Right renal pelvis (tissue), 4 donors: ENCODE results near the gene NDRG4. TPM values are rescaled to one million over a fixed set of nuclear protein-coding genes. Genes with fewer than 3 reads are reported as not detected.
"Not testable (repeated sequence)": the region's sequence is repeated elsewhere in the genome, so short reads cannot be mapped to it uniquely, and the experiment has no call there.

Experiments
- DNase-seq, 4 donors: peaks; one replicate each; pipeline ENCODE4 v3.0.0-alpha.2; 2013; ENCODE audit warnings: low read depth in 4 of 4, low spot score in 3 of 4, missing footprints in 1 of 4
- polyA plus RNA-seq, 4 donors: library from polyadenylated mRNA; unstranded; fragments of 120-200 nt; gene quantifications; one replicate each; pipeline ENCODE4 v1.2.1, GENCODE V29; 2013; ENCODE audit not compliant: insufficient read length in 4 of 4

The NDRG4 gene
- polyA plus RNA-seq, 4 donors = 9.9 to 12.1 (median 11.2) TPM

DNA sequence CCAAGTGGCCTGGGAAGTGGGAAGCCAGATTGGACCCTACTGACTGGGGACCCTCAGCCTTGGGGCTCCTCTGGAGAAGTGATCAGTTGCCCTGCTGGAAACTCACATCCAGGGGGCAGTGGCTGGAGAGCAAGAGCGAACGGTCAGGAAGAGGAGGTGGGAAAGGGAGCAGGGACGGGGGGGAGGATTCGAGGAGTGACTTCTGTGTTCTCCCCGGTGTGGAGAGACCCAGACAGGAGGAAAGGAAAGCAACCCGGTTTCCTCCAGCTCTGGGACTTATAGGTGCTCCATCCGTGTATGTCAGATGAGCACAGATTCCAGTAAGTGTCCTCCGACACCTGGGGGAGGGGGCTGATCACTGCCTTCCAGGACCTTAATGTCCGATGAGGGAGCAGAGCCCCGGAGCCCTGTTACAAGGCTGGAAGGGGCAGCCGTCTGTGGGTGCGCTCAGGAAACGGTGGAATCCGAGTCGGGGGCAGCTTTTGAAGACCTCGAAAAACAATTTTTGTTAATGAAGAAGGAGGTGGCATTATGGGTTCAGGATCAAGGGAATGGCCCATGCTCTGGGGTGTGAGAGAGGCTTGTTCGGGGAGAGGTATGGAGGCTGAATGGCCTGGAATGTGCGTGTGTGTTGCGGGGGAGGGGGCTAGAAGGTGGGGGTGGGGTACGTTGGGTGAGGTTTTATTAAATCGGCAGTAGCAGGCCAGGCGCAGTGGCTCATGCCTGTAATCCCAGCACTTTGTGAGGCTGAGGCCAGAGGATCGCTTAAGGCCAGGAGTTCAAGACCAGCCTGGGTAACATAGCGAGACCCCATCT lies 34.8 kb upstream of the NDRG4 start:
- DNase-seq = no peak

DNA sequence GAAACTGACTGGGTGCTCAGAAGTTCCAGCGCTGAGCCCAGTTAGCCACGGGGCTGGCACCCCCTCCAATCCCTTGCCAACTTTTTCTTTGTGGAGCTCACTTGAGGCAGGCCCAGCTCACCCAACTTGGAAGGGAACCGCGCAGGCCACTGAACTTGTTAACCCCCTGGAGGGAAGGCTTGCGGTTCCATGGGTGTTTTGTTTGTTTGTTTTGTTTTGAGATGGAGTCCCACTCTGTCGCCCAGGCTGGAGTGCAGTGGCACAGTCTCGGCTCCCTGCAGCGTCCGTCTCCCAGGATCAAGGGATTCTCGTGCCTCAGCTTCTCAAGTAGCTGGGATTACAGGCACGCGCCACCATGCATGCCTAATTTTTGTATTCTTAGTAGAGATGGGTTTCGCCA lies 34.1 kb upstream of the NDRG4 start:
- no peak for DNase-seq

DNA sequence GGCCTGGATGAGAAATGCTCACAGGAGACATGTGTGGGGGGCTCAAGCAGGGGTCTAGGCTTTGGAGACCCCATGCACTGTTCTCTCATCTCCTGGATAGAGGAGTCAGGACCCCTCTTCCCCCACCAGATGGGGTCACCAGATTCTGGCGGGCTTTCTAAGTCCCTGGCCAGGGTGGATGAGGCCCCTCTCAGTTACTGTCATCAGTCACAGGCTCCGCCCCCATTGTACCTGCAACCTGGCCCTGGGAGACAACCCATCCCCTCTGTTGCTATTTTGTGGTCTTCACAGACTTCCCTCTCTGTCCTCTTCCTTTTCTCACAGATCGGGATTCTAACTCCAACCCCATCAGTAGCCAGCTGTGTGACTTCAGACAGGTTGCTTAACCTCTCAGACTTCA lies 33.5 kb upstream of the NDRG4 start:
- DNase-seq = no peak

DNA sequence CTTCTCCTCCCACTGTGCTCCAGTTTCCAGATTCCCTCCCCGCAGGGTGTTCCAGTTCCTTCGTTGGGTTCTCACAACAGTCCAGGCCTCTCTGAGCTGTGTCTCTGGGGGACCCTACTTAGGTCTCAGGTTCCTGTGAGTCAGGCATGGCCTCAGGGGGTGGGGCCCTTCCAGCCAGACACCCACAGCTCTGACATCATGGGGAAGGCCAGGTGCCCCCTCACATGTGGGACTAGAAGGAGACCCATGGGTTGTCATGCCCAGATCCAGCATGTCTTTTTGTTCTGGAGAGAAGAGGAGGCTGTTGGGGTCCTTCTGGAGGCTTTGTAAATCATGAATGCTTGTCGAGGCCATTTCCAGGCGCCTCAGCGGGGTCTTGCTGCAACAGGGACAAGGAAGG lies 32.0 kb upstream of the NDRG4 start:
- DNase-seq = no peak

DNA sequence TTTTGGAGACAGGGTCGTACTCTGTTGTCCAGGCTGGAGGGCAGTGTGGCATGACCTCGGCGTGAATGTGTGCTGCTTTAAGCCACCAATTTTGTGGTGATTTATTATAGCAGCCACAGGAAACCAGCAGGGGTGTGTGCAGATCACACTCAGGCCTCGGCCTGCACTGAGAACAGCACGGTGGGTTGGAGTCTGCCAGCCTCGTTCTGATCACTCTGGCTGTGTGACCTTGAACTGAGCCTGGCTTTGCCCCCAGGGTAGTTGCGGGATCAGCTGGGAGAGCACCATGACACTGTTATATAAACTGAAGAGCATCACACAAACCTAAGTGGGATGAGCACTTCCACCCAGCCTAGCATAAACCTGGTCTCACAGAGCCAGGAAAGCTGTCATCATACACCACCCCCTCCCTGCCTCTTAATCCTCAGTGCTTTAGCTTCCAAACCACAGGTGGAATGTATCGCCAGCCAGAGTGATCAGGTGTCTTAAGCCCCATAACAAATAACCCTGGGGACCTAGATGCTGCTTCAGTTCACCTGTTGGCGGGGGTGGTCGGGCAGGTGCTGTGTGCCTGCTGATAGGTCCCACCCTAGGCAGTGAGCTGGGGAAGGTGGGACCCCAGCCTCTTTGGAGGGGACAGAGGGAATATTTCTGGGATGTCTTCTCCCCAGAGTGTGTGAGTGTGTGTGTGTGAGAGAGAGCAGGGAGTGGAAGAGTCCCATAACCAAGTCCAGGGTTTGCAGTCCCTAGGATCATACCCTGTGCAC lies 28.6 kb upstream of the NDRG4 start:
- no peak for DNase-seq

DNA sequence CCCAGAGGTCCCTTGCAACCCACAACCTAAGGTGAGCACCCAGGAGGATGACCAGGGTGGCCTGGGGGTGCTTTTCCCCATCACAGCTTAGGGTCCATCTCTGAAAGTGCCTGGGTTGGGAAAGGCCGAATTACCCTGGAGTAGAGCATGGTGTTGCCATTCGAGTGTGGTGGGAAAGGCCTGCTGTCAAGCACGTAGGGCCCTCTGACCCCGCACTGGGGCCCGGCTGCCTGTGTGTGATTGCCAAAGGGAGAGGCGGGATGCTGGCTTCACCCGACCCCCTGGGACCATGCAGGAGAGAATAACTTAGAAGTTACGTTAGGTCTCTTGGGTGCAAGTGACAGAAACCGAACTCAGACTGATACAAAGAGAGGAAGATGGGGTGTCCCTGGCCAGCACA lies 27.7 kb upstream of the NDRG4 start:
- DNase-seq = no peak

DNA sequence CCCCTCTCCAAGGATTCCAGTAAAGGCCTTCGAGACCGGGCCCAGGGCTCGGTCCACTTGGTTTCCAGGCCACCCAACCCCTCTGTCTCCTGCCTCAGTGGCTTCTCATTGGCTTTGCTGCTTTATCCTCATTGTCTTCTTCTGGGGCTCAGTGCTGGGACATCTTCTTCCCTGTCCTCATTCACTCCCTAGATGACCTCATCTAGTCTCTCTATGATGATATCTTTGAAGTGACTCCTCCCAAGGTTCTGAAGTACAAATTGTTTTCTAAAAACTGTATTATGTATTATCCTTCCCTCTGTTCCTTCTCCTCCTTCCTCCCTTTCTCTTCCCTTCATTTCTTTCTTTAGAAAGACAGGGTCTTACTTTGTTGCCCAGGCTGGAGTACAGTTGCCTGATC lies 27.1 kb upstream of the NDRG4 start:
- no peak for DNase-seq

DNA sequence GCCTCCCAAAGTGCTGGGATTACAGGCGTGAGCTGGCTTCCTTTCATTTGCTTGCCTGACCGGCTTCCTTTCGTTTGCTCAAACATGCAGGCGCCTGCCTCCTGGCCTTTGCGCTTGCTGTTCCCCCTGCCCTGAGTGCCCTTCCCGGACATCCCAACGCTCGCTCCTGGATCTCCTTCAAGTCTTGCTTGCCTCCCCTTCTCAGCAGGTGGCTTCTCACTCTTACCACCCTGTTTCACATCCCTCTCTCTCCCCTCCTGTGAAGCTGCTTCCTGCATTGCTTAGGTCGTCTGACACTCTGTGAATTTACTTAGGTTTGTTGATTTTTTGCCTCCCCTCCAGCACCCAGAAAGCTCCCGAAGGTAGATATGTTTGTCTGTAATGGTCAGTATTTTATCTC lies 25.6 kb upstream of the NDRG4 start:
- DNase-seq = no peak

DNA sequence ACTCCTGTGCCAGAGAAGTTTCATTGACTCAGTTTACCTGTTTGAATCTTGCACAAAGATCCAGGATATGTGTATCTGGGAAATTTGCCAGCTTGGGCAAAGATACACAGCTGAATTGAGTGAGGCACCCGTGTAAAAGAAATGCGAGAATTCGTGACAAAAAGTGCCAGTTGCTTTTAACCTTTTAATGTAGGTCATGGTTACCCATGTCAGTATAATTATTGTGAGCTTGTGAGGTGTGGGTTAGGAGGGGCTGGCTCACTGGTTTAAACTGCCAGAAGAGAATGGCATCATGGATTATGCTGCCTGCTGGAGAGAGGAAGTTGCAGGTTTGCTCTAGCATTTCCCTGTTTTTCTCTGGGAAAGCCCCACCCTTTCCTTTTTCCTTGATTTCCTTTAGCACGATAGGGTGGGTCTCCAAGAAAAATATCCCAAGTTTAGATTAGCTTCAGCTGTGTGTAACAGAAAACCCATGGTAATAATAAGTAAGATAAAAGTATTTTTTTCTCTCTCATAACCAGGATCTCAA lies 24.8 kb upstream of the NDRG4 start:
- DNase-seq = no peak

DNA sequence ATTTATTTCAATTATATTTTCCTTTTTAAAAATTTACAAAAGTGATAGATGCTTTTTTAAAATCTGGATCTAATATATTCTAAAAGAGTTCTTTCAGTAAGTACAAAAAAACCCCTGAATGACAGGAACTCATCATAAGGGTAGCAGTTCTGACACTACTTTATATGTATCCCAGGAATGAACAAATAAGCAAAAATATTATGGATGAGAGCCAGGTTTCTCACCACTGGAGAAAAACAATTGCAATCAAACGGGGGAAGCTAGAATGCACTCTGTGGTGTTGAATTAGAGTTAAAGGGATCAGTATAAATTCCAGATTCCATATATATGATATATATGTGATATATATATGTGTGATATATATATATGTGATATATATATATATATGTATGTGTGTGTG lies 23.2 kb upstream of the NDRG4 start:
- no peak for DNase-seq

DNA sequence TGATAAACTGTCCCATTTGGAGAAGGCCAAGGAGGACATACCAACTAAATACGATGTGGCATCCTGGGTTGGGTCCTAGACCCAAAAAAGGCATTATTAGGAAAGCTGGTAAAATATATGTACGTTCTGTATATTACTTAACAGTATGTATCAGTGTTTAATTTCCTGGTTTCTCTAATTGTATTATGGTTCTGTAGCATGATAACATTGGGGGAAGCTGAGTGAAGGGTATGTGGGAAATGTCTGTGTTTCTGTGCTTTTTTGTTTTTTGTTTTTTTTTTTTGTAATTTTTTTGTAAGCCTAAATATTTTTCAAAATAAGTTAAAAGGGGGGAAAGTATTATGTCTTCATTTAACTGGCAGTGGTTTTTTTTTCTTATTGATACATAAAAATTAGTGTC lies 21.5 kb upstream of the NDRG4 start:
- no peak for DNase-seq

DNA sequence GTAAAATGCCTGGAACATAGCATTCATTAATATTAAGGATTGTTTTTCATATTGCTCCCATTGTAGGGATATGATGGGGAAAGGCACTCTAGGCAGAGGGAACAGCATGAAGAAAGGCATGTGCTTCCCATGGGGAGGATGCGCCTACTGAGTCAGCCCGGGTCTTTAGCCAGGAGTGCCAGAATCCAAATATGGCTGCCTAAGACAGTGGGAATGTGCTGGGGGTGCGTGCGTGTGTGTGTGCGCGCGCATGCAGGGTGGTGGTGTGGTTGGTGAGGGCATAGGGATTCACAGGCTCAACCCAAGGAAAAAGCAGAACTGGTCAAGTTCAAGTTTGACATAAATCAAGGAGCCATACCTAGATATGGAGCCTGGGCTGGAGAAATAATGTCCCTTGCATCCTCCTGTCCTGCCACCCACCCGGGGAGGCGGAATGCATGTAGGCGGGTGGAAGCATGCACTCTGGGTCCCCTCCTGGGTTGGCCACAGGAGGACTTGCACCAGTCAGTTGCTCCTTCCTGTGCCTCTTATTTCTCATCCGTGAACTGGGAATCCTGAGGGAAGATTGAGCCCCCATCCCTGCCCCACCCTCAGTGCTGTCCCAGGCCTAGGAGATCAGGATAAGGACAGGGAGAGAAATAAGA lies 18.6 kb upstream of the NDRG4 start:
- DNase-seq = no peak

DNA sequence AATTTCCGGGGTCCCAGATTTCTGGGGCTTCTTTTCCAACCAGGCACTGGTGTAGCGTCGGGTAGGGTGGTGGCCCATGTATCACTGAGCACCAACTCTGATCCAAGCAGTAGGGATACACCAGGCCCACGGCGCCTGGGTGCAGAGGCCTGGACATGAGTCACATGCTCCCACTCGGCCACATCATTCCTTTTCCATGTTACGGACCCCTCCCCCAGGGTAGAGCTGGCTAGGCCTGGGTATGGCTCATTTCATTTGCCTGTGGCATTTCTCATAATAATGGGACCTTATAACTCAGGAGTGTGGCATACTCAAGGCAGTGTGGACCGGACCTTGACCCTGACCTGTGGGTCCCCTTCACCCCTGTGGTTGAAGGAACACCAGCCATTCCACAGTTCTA lies 18.0 kb upstream of the NDRG4 start:
- no peak for DNase-seq

DNA sequence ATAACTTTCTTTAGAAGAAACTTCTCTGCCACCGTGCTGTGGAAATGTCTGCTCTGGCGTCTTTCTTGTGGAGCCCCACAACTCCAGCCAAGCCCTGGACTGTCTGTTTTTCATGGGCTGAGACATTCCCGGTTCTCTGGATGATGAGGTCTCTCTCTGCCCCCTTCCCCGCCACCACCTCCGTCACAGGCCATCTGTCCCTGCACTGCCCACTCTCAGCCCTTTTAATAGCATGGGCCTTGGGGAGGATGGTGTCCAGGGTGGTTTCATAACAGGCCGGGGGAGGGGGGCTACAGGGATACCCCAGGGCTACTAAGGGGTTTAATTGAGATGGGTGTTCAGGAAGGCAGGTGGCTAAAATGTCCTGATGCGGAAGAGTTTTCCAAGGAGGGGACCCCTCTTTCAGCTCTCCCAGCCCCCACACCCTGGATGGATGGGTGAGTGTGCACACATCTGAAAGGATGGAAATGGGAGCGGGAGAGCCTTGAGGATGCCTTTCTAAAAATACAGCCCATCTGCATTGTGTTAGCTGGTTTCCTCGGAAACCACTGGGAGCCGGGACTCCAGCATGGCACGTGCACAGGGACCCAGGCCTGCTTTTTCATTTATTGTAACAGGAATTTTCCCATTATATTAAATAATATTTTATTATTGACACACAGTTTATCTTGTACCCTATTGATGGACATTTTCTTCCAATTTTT lies 14.6 kb upstream of the NDRG4 start:
- DNase-seq = no peak

DNA sequence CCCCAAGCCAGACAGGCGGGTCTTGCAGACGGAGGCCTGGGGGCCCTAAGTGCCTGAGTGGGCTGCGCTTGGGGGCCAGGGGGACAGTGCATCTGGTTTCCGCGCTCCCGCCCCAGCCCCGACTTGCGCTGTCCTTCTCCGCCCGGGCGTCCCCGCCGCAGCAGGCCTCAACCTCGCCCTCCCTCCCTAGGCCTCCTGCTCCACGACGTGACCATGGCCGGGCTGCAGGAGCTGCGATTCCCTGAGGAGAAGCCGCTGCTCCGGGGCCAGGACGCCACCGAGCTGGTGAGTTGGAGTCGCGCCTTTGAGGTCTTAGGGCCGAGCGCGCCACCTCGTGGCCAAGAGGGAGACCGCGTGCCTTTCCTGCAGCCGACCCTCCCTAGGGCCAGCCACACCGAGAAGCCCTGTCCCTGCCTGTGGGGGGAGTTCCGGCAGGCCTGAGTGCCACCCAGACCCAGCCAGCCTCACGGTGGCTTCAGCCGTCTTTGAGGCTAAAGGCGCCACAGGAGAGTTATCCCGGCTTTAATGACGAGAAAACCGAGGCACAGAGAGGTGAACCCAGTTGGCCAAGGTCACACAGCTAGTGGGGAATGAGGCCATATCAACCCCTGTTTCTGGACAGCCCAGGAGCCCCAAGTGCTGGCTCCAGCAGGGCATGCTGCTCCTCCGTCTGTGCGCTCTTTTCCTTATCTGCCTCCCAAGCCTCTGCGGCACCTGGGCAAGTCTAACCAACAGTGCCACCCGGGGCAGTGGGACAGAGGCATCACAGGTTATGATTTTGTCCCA lies 12.2 kb upstream of the NDRG4 start:
- peak; percentile 64 to 75 (median 74) for DNase-seq

DNA sequence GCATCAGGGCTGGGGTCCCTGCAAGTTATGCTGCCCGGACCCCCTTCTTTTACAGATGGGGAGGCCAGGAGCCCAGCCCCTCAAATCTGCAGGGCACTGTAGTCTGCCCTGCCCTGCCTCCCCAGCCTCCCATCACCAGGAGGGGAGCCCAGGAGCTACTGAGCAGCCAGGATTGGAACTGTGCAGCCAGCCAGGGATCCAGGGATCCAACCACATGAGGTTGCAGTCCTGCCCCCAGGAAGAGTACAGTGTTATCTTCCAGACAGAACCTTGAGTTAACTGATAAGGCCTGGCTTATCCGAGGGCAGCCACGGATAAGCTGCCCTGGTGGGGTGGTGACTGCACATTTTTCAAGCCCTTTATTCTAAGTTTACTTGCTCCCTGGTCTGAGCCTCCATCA lies 11.4 kb upstream of the NDRG4 start:
- no peak for DNase-seq

DNA sequence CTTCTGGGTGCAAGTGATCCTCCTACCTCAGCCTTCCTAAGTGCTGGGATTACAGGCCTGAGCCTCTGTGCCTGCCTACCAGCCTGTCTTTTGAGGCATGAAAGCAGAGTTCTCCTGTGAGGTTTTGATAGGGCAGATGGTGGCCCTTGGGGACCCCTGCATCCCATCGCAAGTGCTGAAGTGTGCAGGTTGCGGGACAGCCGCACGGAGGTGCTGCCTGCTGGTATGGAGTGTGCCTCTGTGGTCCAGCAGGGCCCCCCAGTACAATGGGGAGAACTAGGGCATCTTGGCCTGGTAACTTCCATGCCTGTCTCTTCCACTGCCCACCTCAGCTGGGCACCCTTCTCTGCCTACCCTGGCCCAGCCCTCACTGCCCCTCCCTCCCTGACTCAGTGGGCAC lies 9.9 kb upstream of the NDRG4 start:
- no peak for DNase-seq

DNA sequence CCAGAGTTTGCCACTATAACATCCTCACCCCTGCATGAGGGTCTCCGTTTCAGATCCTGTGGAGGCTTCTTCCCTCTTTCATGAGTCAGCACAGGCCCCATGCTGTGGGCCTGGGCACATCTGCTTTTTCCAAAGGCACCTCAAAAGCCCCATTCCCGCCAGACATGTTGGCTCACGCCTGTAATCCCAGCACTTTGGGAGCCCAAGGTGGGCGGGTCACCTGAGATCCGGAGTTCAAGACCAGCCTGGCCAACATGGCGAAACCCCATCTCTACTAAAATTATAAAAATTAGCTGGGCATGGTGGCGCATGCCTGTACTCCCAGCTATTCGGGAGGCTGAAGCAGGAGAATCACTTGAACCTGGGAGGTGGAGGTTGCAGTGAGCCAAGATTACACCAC lies 9.4 kb upstream of the NDRG4 start:
- DNase-seq = not testable (repeated sequence)

DNA sequence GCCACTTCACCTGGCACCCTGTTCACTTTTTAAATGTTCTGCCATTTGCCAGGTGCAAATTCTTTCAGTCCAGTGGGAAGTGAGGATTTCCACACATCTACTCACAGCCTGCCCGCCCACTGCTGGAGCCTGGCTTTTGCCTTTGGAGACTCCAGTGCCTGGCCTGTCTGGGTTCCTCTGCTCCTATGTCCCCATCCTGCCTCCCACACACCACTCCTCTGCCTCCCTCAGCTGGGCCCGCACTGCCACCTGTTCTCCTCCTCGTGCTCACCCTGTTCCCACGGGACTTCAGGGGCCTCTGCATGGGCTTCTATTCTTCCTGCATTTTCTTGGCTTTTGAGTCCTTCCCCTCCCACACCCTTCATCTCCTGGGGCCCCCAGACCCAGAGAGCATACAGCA lies 7.9 kb upstream of the NDRG4 start:
- no peak for DNase-seq

DNA sequence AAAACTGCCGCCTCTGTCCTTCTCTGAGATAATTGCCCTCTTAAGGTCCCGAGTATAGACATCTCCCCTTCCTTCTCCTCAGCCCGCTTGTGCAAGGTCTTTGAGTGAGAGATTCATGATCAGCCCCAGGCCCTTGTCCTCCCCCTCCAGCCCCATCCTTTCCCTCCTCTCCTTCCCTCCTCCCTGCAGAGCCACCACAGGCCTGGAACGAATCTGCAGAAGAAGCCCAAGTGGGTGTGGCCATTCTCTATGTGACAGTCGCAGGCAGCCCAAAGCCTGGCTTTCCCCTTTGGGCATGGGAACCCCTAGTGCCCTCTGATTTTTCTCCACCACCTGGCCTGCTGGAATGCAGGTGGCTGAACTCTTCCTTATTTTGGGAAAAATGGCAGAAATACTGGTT lies 7.2 kb upstream of the NDRG4 start:
- DNase-seq = no peak
